Panc1 (cell line): ENCODE data around the gene SEPTIN5. TPM values are rescaled to one million over a fixed set of nuclear protein-coding genes. Genes with fewer than 3 reads are reported as not detected.

Experiments
- ATAC-seq: fragments of 200-7000 bp; cut with Tn5 transposase; 2 replicates; pipeline ENCODE4 v1.9.1; 2020; ENCODE audit warnings: mild to moderate bottlenecking, moderate library complexity
- BruUV-seq: library from RNA; stranded (reverse); fragments of 400-500 nt; replicated peaks from 2 replicates; lab custom pipeline; 2021; lab: Mats Ljungman, UMichigan
- CTCF ChIA-PET: fragments of 300-600 bp; sonication (Branson Sonifier 250); formaldehyde crosslinking; loops from one replicate; lab custom pipeline; 2022; ENCODE audit warnings: antibody characterized with exemption; lab: Charles Lee
- POLR2A ChIA-PET: fragments of 300-600 bp; sonication (Branson Sonifier 250); formaldehyde crosslinking; loops from one replicate; lab custom pipeline; 2022; ENCODE audit warnings: antibody characterized with exemption; lab: Charles Lee
- DNase-seq: peaks from one replicate; pipeline ENCODE4 v3.0.0-alpha.2; 2010; ENCODE audit warnings: low read depth, low spot score
- H3K27ac ChIP-seq: 2 replicates; pipeline ENCODE4 v1.5.1; 2011; ENCODE audit warnings: mild to moderate bottlenecking, low read length, inconsistent platforms
- H3K27me3 ChIP-seq: fragments of 200-500 bp; sonication (Bioruptor generic); 2 replicates; pipeline ENCODE4 v1.6.0; 2014; ENCODE audit warnings: low read length, inconsistent platforms; ENCODE audit not compliant: control insufficient read depth, insufficient read depth
- H3K36me3 ChIP-seq: fragments of 200-500 bp; sonication (Bioruptor generic); 2 replicates; pipeline ENCODE4 v1.5.1; 2014; ENCODE audit warnings: inconsistent platforms, mild to moderate bottlenecking, low read length, moderate library complexity; ENCODE audit not compliant: control insufficient read depth, insufficient read depth
- H3K4me1 ChIP-seq: 2 replicates; pipeline ENCODE4 v1.5.1; 2011; ENCODE audit warnings: inconsistent platforms, mild to moderate bottlenecking, low read length, moderate library complexity; ENCODE audit not compliant: control insufficient read depth, insufficient read depth
- H3K4me3 ChIP-seq, 2 experiments: 2 replicates each; pipeline ENCODE4 v1.5.1; 2011 to 2012; ENCODE audit warnings: low read depth in 2 of 2, low read length in 2 of 2, mild to moderate bottlenecking in 2 of 2, inconsistent platforms in 1 of 2, moderate library complexity in 1 of 2
- H3K9me3 ChIP-seq: fragments of 200-500 bp; sonication (Bioruptor generic); 2 replicates; pipeline ENCODE4 v1.5.1; 2014; ENCODE audit warnings: low read depth, mild to moderate bottlenecking, inconsistent platforms, low read length, moderate library complexity; ENCODE audit not compliant: control insufficient read depth, insufficient read depth
- POLR2AphosphoS5 ChIP-seq: IDR thresholded peaks from 2 replicates; pipeline ENCODE4 v1.6.1; 2012; ENCODE audit warnings: mild to moderate bottlenecking, low read depth, low read length, moderate library complexity
- SIN3A ChIP-seq: IDR thresholded peaks from 2 replicates; pipeline ENCODE4 v1.6.1; 2012; ENCODE audit warnings: low read depth, mild to moderate bottlenecking, low read length, moderate library complexity, borderline replicate concordance; ENCODE audit not compliant: insufficient read depth
- TCF7L2 ChIP-seq: IDR thresholded peaks from 2 replicates; pipeline ENCODE4 v1.6.1; 2011; ENCODE audit warnings: mild to moderate bottlenecking, low read depth, low read length, inconsistent platforms
- in situ Hi-C: cut with HindIII; loops from 2 replicates; pipeline ENCODE4 v1.10.0; 2016; ENCODE audit warnings: low sequenced_read_pairs, low pct_unique_long_range_greater_than_20kb
- intact Hi-C: fragments of 100-400 bp; cut with micrococcal nuclease; formaldehyde crosslinking; loops from one replicate; pipeline ENCODE4 v1.10.0; 2022; ENCODE audit not compliant: unreplicated experiment
- total RNA-seq: library from RNA; stranded (reverse); gene quantifications from one replicate; pipeline ENCODE4 v1.2.1, GENCODE V29; 2021; ENCODE audit not compliant: unreplicated experiment
- TF ChIP-seq, protein P1 (sequence below): fragments of 450-650 bp; IDR thresholded peaks from 2 replicates; pipeline ENCODE4 v1.5.1; 2017; ENCODE audit warnings: mild to moderate bottlenecking
- TF ChIP-seq, protein P2 (sequence below), 2 experiments: IDR thresholded peaks; 2 replicates each; pipeline ENCODE4 v1.6.1; 2011 to 2012; ENCODE audit warnings: low read depth in 2 of 2, control low read depth in 1 of 2, low read length in 1 of 2, mild to moderate bottlenecking in 1 of 2, moderate library complexity in 1 of 2; ENCODE audit not compliant: insufficient read depth in 1 of 2

Gene SEPTIN5
- total RNA-seq, 1 experiment from 2014 or later = 17.2 TPM

DNA sequence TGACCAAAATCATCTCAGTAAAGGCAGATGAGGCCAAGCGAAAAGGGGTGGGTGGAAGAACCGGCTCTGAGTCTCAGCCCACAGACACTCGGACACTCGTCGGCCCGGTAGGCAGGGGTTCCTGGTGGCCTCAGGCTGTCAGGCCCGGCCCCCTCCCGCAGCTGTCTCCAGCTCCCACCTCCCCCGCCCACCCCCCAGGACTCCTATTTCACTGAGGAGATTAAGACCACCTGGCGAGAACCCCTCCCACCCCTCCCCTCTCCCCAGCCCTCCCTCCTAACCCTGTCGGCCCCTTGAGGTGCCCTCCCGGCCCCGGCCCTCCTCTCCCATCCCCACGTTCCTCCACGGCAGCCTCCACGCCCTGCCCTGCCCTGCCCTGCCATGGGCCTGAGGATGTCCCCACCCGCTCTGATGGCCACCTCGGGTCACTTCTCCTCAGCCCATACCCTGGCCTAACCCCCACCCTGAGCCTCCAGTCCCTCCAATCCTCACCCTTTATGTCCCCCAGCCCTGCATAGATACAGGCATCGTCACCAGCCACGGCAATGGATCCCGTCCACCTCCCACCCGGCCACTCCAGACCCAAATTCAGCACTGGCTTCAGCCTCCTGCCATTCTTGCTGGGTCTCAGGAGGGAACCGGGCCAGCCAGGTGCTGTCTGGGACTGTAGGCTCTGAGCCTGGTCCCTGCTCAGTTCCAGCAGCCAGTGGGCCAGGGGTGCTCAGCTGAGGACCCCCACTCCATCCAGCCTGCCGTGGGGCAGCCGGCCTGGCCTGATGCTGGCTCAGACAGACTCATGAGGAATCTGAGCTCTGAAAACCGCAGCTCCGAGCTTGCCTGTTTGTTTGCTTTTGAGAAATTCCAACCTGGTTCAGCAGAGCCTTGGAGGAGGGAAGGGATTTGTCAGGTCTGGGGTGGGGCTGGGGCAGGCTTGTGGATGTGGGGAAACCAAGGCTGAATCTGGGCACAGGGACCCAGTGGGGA, 36.5 kb downstream of the SEPTIN5 start:
- no peak for TF ChIP-seq TCF7L2
- TF ChIP-seq, protein P1, sequence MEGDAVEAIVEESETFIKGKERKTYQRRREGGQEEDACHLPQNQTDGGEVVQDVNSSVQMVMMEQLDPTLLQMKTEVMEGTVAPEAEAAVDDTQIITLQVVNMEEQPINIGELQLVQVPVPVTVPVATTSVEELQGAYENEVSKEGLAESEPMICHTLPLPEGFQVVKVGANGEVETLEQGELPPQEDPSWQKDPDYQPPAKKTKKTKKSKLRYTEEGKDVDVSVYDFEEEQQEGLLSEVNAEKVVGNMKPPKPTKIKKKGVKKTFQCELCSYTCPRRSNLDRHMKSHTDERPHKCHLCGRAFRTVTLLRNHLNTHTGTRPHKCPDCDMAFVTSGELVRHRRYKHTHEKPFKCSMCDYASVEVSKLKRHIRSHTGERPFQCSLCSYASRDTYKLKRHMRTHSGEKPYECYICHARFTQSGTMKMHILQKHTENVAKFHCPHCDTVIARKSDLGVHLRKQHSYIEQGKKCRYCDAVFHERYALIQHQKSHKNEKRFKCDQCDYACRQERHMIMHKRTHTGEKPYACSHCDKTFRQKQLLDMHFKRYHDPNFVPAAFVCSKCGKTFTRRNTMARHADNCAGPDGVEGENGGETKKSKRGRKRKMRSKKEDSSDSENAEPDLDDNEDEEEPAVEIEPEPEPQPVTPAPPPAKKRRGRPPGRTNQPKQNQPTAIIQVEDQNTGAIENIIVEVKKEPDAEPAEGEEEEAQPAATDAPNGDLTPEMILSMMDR = no peak
- no peak for TF ChIP-seq SIN3A
- TF ChIP-seq, protein P2, sequence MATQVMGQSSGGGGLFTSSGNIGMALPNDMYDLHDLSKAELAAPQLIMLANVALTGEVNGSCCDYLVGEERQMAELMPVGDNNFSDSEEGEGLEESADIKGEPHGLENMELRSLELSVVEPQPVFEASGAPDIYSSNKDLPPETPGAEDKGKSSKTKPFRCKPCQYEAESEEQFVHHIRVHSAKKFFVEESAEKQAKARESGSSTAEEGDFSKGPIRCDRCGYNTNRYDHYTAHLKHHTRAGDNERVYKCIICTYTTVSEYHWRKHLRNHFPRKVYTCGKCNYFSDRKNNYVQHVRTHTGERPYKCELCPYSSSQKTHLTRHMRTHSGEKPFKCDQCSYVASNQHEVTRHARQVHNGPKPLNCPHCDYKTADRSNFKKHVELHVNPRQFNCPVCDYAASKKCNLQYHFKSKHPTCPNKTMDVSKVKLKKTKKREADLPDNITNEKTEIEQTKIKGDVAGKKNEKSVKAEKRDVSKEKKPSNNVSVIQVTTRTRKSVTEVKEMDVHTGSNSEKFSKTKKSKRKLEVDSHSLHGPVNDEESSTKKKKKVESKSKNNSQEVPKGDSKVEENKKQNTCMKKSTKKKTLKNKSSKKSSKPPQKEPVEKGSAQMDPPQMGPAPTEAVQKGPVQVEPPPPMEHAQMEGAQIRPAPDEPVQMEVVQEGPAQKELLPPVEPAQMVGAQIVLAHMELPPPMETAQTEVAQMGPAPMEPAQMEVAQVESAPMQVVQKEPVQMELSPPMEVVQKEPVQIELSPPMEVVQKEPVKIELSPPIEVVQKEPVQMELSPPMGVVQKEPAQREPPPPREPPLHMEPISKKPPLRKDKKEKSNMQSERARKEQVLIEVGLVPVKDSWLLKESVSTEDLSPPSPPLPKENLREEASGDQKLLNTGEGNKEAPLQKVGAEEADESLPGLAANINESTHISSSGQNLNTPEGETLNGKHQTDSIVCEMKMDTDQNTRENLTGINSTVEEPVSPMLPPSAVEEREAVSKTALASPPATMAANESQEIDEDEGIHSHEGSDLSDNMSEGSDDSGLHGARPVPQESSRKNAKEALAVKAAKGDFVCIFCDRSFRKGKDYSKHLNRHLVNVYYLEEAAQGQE (IDR thresholded peaks at IDR 0.05; ENCODE audit: insufficient read depth in 1 of 2, low read depth in 2 of 2, low read length in 1 of 2) = no peak
- no peak for TF ChIP-seq POLR2AphosphoS5
- no TSS peak for BruUV-seq
- CTCF ChIA-PET = interaction anchor here (1.2 kb wide), 1 partner anchor 20 kb away, joined by 4 read pairs; no protein-coding TSS in a partner anchor

GRCh38 chr22:19751497-19752245, 37.4 kb downstream of the SEPTIN5 start:
- Histone ChIP-seq H3K27me3 (no peaks in the 10 kb centered on the region), H3K36me3 (no peaks in the 10 kb centered on the region), H3K27ac (no peak overlapping the region; the same call in 1 of the 2 replicates), H3K4me3 (no peak overlapping the region), H3K4me1 (peaks cover 15% of the 10 kb centered on the region), H3K9me3 (no peaks in the 10 kb centered on the region)
- CTCF ChIA-PET = interaction anchor here (1.2 kb wide), 1 partner anchor 21 kb away, joined by 4 read pairs; no protein-coding TSS in a partner anchor
- in situ Hi-C loops = no loop called here
- intact Hi-C loops = no loop called here
- TF ChIP-seq, protein P2 (IDR thresholded peaks at IDR 0.05; ENCODE audit: insufficient read depth in 1 of 2, low read depth in 2 of 2, low read length in 1 of 2) = no peak
- no peak for TF ChIP-seq TCF7L2
- no peak for TF ChIP-seq POLR2AphosphoS5
- TF ChIP-seq, protein P1 = no peak
- no peak for TF ChIP-seq SIN3A
- peak; percentile 13; the same call in 1 of the 2 replicates for ATAC-seq
- POLR2A ChIA-PET = interaction anchor here (0.6 kb wide), 1 partner anchor 21 kb away, joined by 3 read pairs; no protein-coding TSS in a partner anchor
- no TSS peak for BruUV-seq
- no peak for DNase-seq

More for the DNA sequence above, 36.5 kb downstream of the SEPTIN5 start:
- DNase-seq (no peak), ATAC-seq (peak; percentile 70)
- Histone ChIP-seq H3K4me3 (no peak overlapping the region), H3K4me1 (peaks cover 12% of the 10 kb centered on the region), H3K27me3 (no peaks in the 10 kb centered on the region), H3K36me3 (no peaks in the 10 kb centered on the region), H3K9me3 (no peaks in the 10 kb centered on the region), H3K27ac (peak overlapping the region; percentile 63)
- in situ Hi-C loops = no loop called here
- POLR2A ChIA-PET = interaction anchor here (0.6 kb wide), 1 partner anchor 20 kb away, joined by 3 read pairs; no protein-coding TSS in a partner anchor
- intact Hi-C loops = no loop called here
